Aorta (tissue), 5 donors: ENCODE results near the gene OPRPN. TPM values are rescaled to one million over a fixed set of nuclear protein-coding genes. Genes with fewer than 3 reads are reported as not detected.

Experiments
- ATAC-seq: fragments of 200-7000 bp; cut with Tn5 transposase; one replicate; pipeline ENCODE4 v1.9.1; 2022; ENCODE audit warnings: moderate library complexity; ENCODE audit not compliant: low FRiP score
- DNase-seq, 2 donors: peaks; one replicate each; pipeline ENCODE4 v3.0.0-alpha.2; 2020
- H3K27ac ChIP-seq, 2 donors: one replicate each; pipeline ENCODE4 v1.5.1; 2013; ENCODE audit warnings: low read length in 2 of 2, mild to moderate bottlenecking in 2 of 2, moderate library complexity in 2 of 2, control low read depth in 1 of 2, inconsistent platforms in 1 of 2, low read depth in 1 of 2
- H3K27me3 ChIP-seq, 2 donors: one replicate each; pipeline ENCODE4 v1.6.1; 2013; ENCODE audit warnings: control low read depth in 1 of 2, low read length in 1 of 2, mild to moderate bottlenecking in 1 of 2, moderate library complexity in 1 of 2; ENCODE audit not compliant: insufficient read depth in 2 of 2, control insufficient read depth in 1 of 2
- H3K36me3 ChIP-seq, 2 donors: one replicate each; pipeline ENCODE4 v1.6.1; 2013; ENCODE audit warnings: control low read depth in 1 of 2, low read length in 1 of 2, mild to moderate bottlenecking in 1 of 2; ENCODE audit not compliant: insufficient read depth in 2 of 2, control insufficient read depth in 1 of 2
- H3K4me1 ChIP-seq, 2 donors: one replicate each; pipeline ENCODE4 v1.6.1; 2013; ENCODE audit warnings: low read length in 2 of 2, control low read depth in 1 of 2, mild to moderate bottlenecking in 1 of 2, moderate library complexity in 1 of 2; ENCODE audit not compliant: insufficient read depth in 2 of 2, control insufficient read depth in 1 of 2
- H3K4me3 ChIP-seq, 2 donors: one replicate each; pipeline ENCODE4 v1.5.1; 2013; ENCODE audit warnings: low read length in 2 of 2, control low read depth in 1 of 2, mild to moderate bottlenecking in 1 of 2
- H3K9me3 ChIP-seq: one replicate; pipeline ENCODE4 v1.6.1; 2013; ENCODE audit warnings: mild to moderate bottlenecking, low read length; ENCODE audit not compliant: control insufficient read depth
- WGBS, 2 donors: extraction: QIAGEN DNeasy Blood & Tissue Kit; methylation state at CpG; one replicate each; pipeline ENCODE4 v1.1.7; 2013; 5-methylcytosine and 5-hydroxymethylcytosine counted together
- intact Hi-C, 2 donors: fragments of 100-400 bp; cut with DNase I; formaldehyde crosslinking; loops; one replicate each; pipeline versions ENCODE4 v1.14.2 to v1.15.0; 2022
- polyA plus RNA-seq, 2 donors: library from polyadenylated mRNA; stranded (reverse); fragments of 200-250 nt; gene quantifications; one replicate each; pipeline ENCODE4 v1.2.3, GENCODE V29; 2013
- total RNA-seq, 2 donors: library from RNA; stranded (reverse); fragmentation: NEBNext Ultra II Directional; extraction: Animal tissue kit (Norgen Biotek cat#: 25700); gene quantifications; one replicate each; pipeline ENCODE4 v1.2.1, GENCODE V29; 2021
- donor health status: healthy with polysubstance abuse.
- donor health status: Bipolar disorder and iron deficiency.
- donor health status: DM: no; HTN: no; CAD: no.
- donor health status: DM: no; HTN: no; CAD: no.
- donor health status: DM: yes; HTN: yes; CAD: no.

The OPRPN gene
- total and polyA plus RNA-seq, 4 donors = not detected

GRCh38 chr4:70380578-70380977, 17.2 kb upstream of the OPRPN start:
- WGBS, 2 donors = 77 to 82% methylated on average over 3 of the region's 3 CpGs
- intact Hi-C loops = no loop called here
- no peak for DNase-seq

DNA sequence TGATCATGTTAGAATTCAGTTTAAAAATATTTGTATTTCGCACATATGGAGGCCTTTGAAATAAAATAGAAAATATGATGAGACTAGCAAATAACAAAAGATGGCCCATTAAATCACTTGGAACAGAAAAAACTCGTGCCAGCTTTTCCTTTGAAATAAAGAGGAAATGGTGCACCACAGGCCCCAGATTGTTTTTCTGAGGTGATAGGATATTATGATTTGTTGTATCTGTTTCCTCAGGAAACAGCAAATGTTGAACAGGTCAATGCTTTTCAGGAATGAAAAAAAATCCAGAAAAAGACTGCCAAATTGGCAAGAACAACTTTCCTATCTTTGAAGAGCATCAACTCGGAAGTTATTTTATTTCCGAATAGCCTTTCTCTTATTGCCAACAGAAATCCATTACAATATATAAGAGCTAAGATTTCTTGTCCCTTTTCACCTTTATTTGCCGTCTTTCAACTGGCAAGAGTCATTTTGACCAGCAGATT, 15.0 kb upstream of the OPRPN start, which contains the start of gene SMR3B:
SMR3B (plus strand) TSS at position 441 of the 491 bp plus-strand sequence. CDS start 1,380 bp downstream, outside the sequence.
- H3K27ac ChIP-seq = no peak within 1 kb of the TSS
- H3K4me3 ChIP-seq = no peak within 1 kb of the TSS
- no peak for ATAC-seq
- WGBS, 2 donors = 64 to 71% methylated on average over 5 of the region's 5 CpGs
- H3K36me3 ChIP-seq = no peaks in the 10 kb centered on the region
- no peaks in the 10 kb centered on the region for H3K27me3 ChIP-seq
- no peak for DNase-seq
- intact Hi-C loops = no loop called here
- no peaks in the 10 kb centered on the region for H3K9me3 ChIP-seq
- no peaks in the 10 kb centered on the region for H3K4me1 ChIP-seq

More at GRCh38 chr4:70380578-70380977, 17.2 kb upstream of the OPRPN start:
- Histone ChIP-seq H3K36me3 (no peaks in the 10 kb centered on the region), H3K27me3 (no peaks in the 10 kb centered on the region), H3K27ac (no peak overlapping the region), H3K4me3 (no peak overlapping the region), H3K4me1 (no peaks in the 10 kb centered on the region), H3K9me3 (no peaks in the 10 kb centered on the region)
- ATAC-seq = no peak

GRCh38 chr4:70392057-70392776, 5.5 kb upstream of the OPRPN start:
- Histone ChIP-seq H3K27me3 (no peaks in the 10 kb centered on the region), H3K4me1 (no peaks in the 10 kb centered on the region), H3K9me3 (no peaks in the 10 kb centered on the region), H3K27ac (no peak overlapping the region), H3K4me3 (no peak overlapping the region), H3K36me3 (no peaks in the 10 kb centered on the region)
- intact Hi-C loops = no loop called here
- WGBS, 2 donors = 25% methylated on average over 2 of the region's 2 CpGs
- no peak for ATAC-seq
- DNase-seq = no peak

GRCh38 chr4:70399319-70399718, 1.6 kb downstream of the OPRPN start:
- intact Hi-C loops = no loop called here
- DNase-seq = no peak
- Histone ChIP-seq H3K9me3 (no peaks in the 10 kb centered on the region), H3K4me1 (no peaks in the 10 kb centered on the region), H3K27me3 (no peaks in the 10 kb centered on the region), H3K4me3 (no peak overlapping the region), H3K27ac (no peak overlapping the region), H3K36me3 (no peaks in the 10 kb centered on the region)
- no peak for ATAC-seq
- 89 to 100% methylated on average over 1 of the region's 1 CpG for WGBS, 2 donors

- H3K27ac ChIP-seq = no peak overlapping the region
- no peak for DNase-seq
- no peak overlapping the region for H3K4me3 ChIP-seq
- WGBS, 2 donors = 77 to 91% methylated on average over 1 of the region's 1 CpG
- H3K27me3 ChIP-seq = no peaks in the 10 kb centered on the region
- no peaks in the 10 kb centered on the region for H3K4me1 ChIP-seq
- intact Hi-C loops = no loop called here
- ATAC-seq = no peak
- no peaks in the 10 kb centered on the region for H3K36me3 ChIP-seq
- no peaks in the 10 kb centered on the region for H3K9me3 ChIP-seq
These were observed 5.0 kb downstream of the OPRPN start for GRCh38 chr4:70402762-70403161.

- Histone ChIP-seq H3K36me3 (no peaks in the 10 kb centered on the region), H3K27ac (no peak overlapping the region), H3K4me1 (no peaks in the 10 kb centered on the region), H3K4me3 (no peak overlapping the region), H3K27me3 (no peaks in the 10 kb centered on the region), H3K9me3 (no peaks in the 10 kb centered on the region)
- intact Hi-C loops = no loop called here
- ATAC-seq (no peak), DNase-seq (no peak)
- WGBS, 2 donors = 74 to 83% methylated on average over 6 of the region's 6 CpGs
These were observed 8.0 kb downstream of the OPRPN start for GRCh38 chr4:70405765-70406164.

GRCh38 chr4:70425306-70425705, 27.6 kb downstream of the OPRPN start:
- H3K36me3 ChIP-seq = no peaks in the 10 kb centered on the region
- ATAC-seq = no peak
- H3K4me3 ChIP-seq = no peak overlapping the region
- no peaks in the 10 kb centered on the region for H3K4me1 ChIP-seq
- H3K27ac ChIP-seq = no peak overlapping the region
- 83 to 91% methylated on average over 1 of the region's 1 CpG for WGBS, 2 donors
- no peaks in the 10 kb centered on the region for H3K9me3 ChIP-seq
- intact Hi-C loops = no loop called here
- no peak for DNase-seq
- no peaks in the 10 kb centered on the region for H3K27me3 ChIP-seq

DNA sequence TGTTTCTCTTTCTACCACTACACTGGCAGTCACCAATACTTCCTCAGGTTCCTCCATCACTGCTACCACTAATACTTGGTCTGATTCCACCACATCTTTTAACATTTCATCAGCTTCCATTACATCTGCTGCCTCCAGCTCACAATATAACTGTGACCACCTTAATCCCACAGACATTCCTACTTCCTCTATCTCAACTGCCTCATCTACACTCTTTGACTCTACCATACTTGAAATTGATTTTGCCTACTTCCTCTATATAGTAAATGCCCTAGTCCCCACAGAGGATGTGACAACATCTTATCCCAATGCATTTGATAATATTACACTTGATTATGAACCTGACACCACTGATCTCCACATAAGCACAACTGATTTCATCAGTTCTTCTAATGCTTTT, 29.0 kb downstream of the OPRPN start:
- H3K4me1 ChIP-seq = no peaks in the 10 kb centered on the region
- H3K36me3 ChIP-seq = no peaks in the 10 kb centered on the region
- H3K9me3 ChIP-seq = no peaks in the 10 kb centered on the region
- H3K4me3 ChIP-seq = no peak overlapping the region
- no peak overlapping the region for H3K27ac ChIP-seq
- no peaks in the 10 kb centered on the region for H3K27me3 ChIP-seq
- no peak for ATAC-seq
- intact Hi-C loops = no loop called here
- no peak for DNase-seq

- intact Hi-C loops = no loop called here
- ATAC-seq (no peak), DNase-seq (no peak)
- H3K9me3 ChIP-seq = no peaks in the 10 kb centered on the region
- WGBS, 2 donors = 62% methylated on average over 7 of the region's 7 CpGs
- no peak overlapping the region for H3K4me3 ChIP-seq
- H3K4me1 ChIP-seq = no peaks in the 10 kb centered on the region
- no peaks in the 10 kb centered on the region for H3K36me3 ChIP-seq
- no peaks in the 10 kb centered on the region for H3K27me3 ChIP-seq
- no peak overlapping the region for H3K27ac ChIP-seq
These were observed 39.5 kb downstream of the OPRPN start for GRCh38 chr4:70437197-70437596.
